ENCODE measurements around the gene SLC2A1.

DNA sequence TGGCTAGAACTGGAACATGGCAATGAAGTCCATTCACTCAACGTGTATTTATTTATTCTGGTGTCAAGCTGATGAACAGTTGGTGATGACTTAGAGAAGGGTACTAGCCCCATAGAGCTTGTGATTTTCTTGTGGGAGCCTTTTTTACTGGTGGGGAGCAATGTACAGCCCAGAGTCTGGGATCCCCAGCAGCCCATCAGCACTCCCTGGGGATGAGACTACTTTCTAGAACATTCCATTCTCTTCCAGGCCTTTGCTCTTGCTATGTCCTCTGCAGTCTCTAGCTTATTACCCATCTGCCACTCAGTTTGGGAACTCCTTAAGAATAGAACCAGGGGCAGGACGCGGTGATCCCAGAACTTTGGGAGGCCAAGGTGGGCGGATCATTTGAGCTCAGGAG, 11.6 kb downstream of the SLC2A1 start:
- TF ChIP-seq POLR2AphosphoS5 (IDR thresholded peaks at IDR 0.05) (no peak), POLR2A (IDR thresholded peaks at IDR 0.05) (no peak)
